Inflammatory macrophage (primary cell): ENCODE results near the gene COX18.

Source experiments
- DNase-seq, 2 donors: peaks; one replicate each; pipeline ENCODE4 v3.0.0-alpha.2; 2020 to 2022
- total RNA-seq, 18 experiments: gene quantifications; one replicate each; lab custom pipeline; 2026; ENCODE audit warnings: mixed read lengths in 6 of 18, inconsistent platforms in 2 of 18; lab: John Stamatoyannopoulos, UW

The COX18 gene
- total RNA-seq, result 11.4 to 50.9 (median 33.9) reads per million in 18 experiments

GRCh38 chr4:73069338-73070073 is at the start of gene COX18:
Gene COX18 (minus strand): TSS chr4:73069716. CDS start chr4:73069649, 67 bp downstream.
- peak; percentile 99 to 100 for DNase-seq

- no peak for DNase-seq
Observed at GRCh38 chr4:73109493-73109892, 40.0 kb upstream of the COX18 start.

- no peak for DNase-seq
Observed at GRCh38 chr4:73104695-73105094, 35.2 kb upstream of the COX18 start.

- no peak for DNase-seq
Observed at GRCh38 chr4:73103799-73104503, 34.4 kb upstream of the COX18 start.

- DNase-seq, result no peak
Observed at GRCh38 chr4:73099143-73099542, 29.6 kb upstream of the COX18 start.

- no peak for DNase-seq
Observed at GRCh38 chr4:73098713-73099112, 29.2 kb upstream of the COX18 start.

- DNase-seq, result no peak
Observed at GRCh38 chr4:73098016-73098415, 28.5 kb upstream of the COX18 start.

GRCh38 chr4:73092868-73093267 is 23.4 kb upstream of the COX18 start:
- no peak for DNase-seq

- no peak for DNase-seq
Observed at GRCh38 chr4:73090738-73091137, 21.2 kb upstream of the COX18 start.

GRCh38 chr4:73087871-73088270 is 18.4 kb upstream of the COX18 start:
- DNase-seq, result no peak

GRCh38 chr4:73086095-73086868 is 16.8 kb upstream of the COX18 start:
- no peak for DNase-seq

- peak; percentile 58 to 67 for DNase-seq
Observed at GRCh38 chr4:73080789-73081188, 11.3 kb upstream of the COX18 start.

- no peak for DNase-seq
Observed at GRCh38 chr4:73075832-73076231, 6.3 kb upstream of the COX18 start.

- DNase-seq, result no peak
Observed at GRCh38 chr4:73070074-73070390, 516 bp upstream of the COX18 start.

- DNase-seq, result peak; percentile 58 to 60
Observed at GRCh38 chr4:73068491-73069337, 802 bp downstream of the COX18 start.

- peak; percentile 5 to 30 for DNase-seq
Observed at GRCh38 chr4:73067971-73068394, 1.5 kb downstream of the COX18 start.

- no peak for DNase-seq
Observed at GRCh38 chr4:73066928-73067327, 2.6 kb downstream of the COX18 start.

GRCh38 chr4:73066445-73066844 is 3.1 kb downstream of the COX18 start:
- no peak for DNase-seq

- no peak for DNase-seq
Observed at GRCh38 chr4:73064536-73064935, 5.0 kb downstream of the COX18 start.

- no peak for DNase-seq
Observed at GRCh38 chr4:73055241-73055897, 14.1 kb downstream of the COX18 start.

- DNase-seq, result no peak
Observed at GRCh38 chr4:73053974-73054480, 15.5 kb downstream of the COX18 start.

- no peak for DNase-seq
Observed at GRCh38 chr4:73053076-73053475, 16.4 kb downstream of the COX18 start.
